ENCODE results near the gene METTL16.

METTL16 gene

GRCh38 chr17:2395258-2396181 lies 116.2 kb downstream of the METTL16 start:
- no peak for ATAC-seq

GRCh38 chr17:2394775-2395201 lies 116.9 kb downstream of the METTL16 start:
- ATAC-seq = no peak
- TF ChIP-seq TSHZ2 (CRISPR knock-in tag; IDR thresholded peaks at IDR 0.05) (no peak), GLIS3 (CRISPR knock-in tag; IDR thresholded peaks at IDR 0.05) (no peak), RARB (CRISPR knock-in tag; IDR thresholded peaks at IDR 0.05) (no peak), SNAI2 (CRISPR knock-in tag; IDR thresholded peaks at IDR 0.05) (no peak), ZNF70 (CRISPR knock-in tag; IDR thresholded peaks at IDR 0.05) (no peak), ZNF8 (CRISPR knock-in tag; IDR thresholded peaks at IDR 0.05) (no peak), TCF4 (CRISPR knock-in tag; IDR thresholded peaks at IDR 0.05; ENCODE audit: borderline replicate concordance) (no peak), PPARA (CRISPR knock-in tag; IDR thresholded peaks at IDR 0.05; ENCODE audit: borderline replicate concordance) (no peak), POU6F1 (CRISPR knock-in tag; IDR thresholded peaks at IDR 0.05; ENCODE audit: borderline replicate concordance, low read depth) (no peak), ARNTL (CRISPR knock-in tag; IDR thresholded peaks at IDR 0.05; ENCODE audit: borderline replicate concordance, low read depth) (no peak)

More at GRCh38 chr17:2395258-2396181, 116.2 kb downstream of the METTL16 start:
- TF ChIP-seq TOX (CRISPR knock-in tag; IDR thresholded peaks at IDR 0.05; ENCODE audit: borderline replicate concordance) (no peak), ZNF565 (CRISPR knock-in tag; conservative IDR thresholded peaks at IDR 0.05; ENCODE audit: low read depth) (no peak), OSR1 (CRISPR knock-in tag; IDR thresholded peaks at IDR 0.05) (no peak), ZFP30 (CRISPR knock-in tag; IDR thresholded peaks at IDR 0.05) (no peak), ESRRG (CRISPR knock-in tag; IDR thresholded peaks at IDR 0.05) (no peak), CREB5 (CRISPR knock-in tag; IDR thresholded peaks at IDR 0.05; ENCODE audit: low read depth) (no peak), PATZ1 (CRISPR knock-in tag; IDR thresholded peaks at IDR 0.05; ENCODE audit: borderline replicate concordance) (no peak)

- no peak for TF ChIP-seq ESRRG (CRISPR knock-in tag; IDR thresholded peaks at IDR 0.05)
- no peak for TF ChIP-seq CSDC2 (CRISPR knock-in tag; IDR thresholded peaks at IDR 0.05)
- no peak for TF ChIP-seq PPARA (CRISPR knock-in tag; IDR thresholded peaks at IDR 0.05; ENCODE audit: borderline replicate concordance)
- no peak for TF ChIP-seq TSHZ2 (CRISPR knock-in tag; IDR thresholded peaks at IDR 0.05)
- no peak for TF ChIP-seq ZFP30 (CRISPR knock-in tag; IDR thresholded peaks at IDR 0.05)
- TF ChIP-seq POU6F1 (CRISPR knock-in tag; IDR thresholded peaks at IDR 0.05; ENCODE audit: borderline replicate concordance, low read depth) = no peak
- no peak for TF ChIP-seq GLIS3 (CRISPR knock-in tag; IDR thresholded peaks at IDR 0.05)
- no peak for TF ChIP-seq ZNF565 (CRISPR knock-in tag; conservative IDR thresholded peaks at IDR 0.05; ENCODE audit: low read depth)
- no peak for TF ChIP-seq ZFP3 (CRISPR knock-in tag; IDR thresholded peaks at IDR 0.05)
- no peak for TF ChIP-seq TOX (CRISPR knock-in tag; IDR thresholded peaks at IDR 0.05; ENCODE audit: borderline replicate concordance)
- no peak for ATAC-seq
These were observed 117.5 kb downstream of the METTL16 start for GRCh38 chr17:2393954-2394749.
